Tongue (tissue), 2 donors: ENCODE results near the gene MYMX. TPM values are rescaled to one million over a fixed set of nuclear protein-coding genes. Genes with fewer than 3 reads are reported as not detected.
"Not testable (repeated sequence)": the region's sequence is repeated elsewhere in the genome, so short reads cannot be mapped to it uniquely, and the experiment has no call there.

ENCODE experiments used
- DNase-seq: peaks from one replicate; pipeline ENCODE4 v3.0.0-alpha.2; 2015
- total RNA-seq: library from RNA; depleted of rRNA; stranded (reverse); fragments of >200 nt; gene quantifications from one replicate; pipeline ENCODE4 v1.2.3, GENCODE V29; 2014

The MYMX gene
- total RNA-seq, 1 donor from 2014 or later, result 9.1 TPM

GRCh38 chr6:44219815-44220784 is 3.4 kb downstream of the MYMX start:
- DNase-seq, result no peak

DNA sequence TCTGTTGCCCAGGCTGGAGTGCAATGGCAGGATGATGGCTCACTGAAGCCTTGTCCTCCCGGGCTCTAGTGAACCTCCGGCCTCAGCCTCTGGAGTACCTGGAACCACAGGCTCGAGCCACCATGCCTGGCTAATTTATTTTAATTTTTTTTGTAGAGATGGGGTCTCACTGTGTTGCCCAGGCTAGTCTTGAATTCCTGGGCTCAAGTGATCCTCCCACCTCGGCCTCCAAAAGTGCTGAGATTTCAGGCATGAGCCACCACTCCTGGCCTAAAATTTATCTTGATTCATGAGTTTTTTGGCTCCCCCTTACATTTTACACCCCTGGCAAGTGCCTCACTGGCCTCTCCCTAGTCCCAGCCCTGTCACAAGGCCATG is 4.2 kb downstream of the MYMX start:
- no peak for DNase-seq

GRCh38 chr6:44221291-44221960 is 4.7 kb downstream of the MYMX start:
- DNase-seq, result peak; percentile 97

GRCh38 chr6:44221961-44222335 is 5.2 kb downstream of the MYMX start:
- no peak for DNase-seq

GRCh38 chr6:44222486-44223318 is 6.0 kb downstream of the MYMX start:
- no peak for DNase-seq

GRCh38 chr6:44223319-44224028 is 6.7 kb downstream of the MYMX start, which contains the start of gene SLC29A1:
Gene SLC29A1, plus strand, starts transcription at chr6:44223595. Its CDS starts 3,719 bp downstream, at chr6:44227314.
- peak; percentile 91 for DNase-seq

GRCh38 chr6:44224029-44224964 is 7.6 kb downstream of the MYMX start:
- peak; percentile 54 for DNase-seq

DNA sequence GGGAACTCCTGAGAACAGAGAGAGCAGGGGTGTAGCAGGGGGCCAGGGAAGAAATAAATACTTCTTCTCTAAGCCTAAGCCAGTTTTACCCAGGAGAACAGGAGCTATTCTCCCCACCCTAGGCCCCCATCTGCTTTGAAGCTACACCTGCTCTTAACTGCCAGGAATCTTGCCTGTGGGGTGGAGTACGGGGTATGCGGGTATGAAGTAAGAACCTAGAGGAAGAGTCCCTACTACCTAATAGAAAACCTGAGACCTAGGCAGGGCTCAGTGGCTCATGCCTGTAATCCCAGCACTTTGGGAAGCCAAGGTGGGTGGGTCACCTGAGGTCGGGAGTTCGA is 8.2 kb downstream of the MYMX start:
- DNase-seq, result no peak

DNA sequence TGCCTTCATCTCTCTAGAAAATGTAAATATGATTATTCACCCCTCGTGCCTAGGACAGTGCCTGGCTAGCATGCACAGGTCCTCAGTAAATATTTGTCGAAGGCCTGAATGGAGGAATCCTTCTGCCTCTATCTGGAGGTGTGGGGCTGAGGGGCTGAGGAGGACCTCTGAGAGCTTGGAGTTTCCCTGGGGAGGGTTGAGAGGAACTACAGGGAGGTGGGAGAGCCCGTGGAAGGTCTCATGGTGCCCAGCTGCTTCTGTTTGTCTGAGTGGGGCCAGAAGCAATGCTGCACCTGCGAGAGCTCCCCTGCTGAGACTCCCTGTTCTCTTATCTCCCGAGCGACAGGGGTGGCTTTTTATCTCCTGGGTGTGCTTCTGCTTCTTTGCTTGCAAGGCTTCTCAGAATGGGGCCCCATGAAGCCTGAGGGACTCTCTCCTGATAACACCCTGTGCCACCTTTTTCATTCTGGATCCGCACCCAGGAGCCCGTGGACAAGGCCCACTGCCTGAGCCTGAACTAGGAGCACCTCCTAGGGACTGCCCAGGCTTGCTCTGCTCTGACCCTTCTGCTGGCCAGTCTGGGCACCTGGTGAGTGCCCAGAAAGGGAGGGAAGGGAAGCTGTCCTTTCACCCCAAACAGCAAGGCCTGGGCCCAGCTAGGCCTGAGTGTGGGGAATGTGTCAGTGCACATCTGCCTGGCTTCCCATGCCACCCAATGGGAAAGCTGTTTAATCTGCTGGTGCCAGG is 9.0 kb downstream of the MYMX start:
- DNase-seq, result no peak

DNA sequence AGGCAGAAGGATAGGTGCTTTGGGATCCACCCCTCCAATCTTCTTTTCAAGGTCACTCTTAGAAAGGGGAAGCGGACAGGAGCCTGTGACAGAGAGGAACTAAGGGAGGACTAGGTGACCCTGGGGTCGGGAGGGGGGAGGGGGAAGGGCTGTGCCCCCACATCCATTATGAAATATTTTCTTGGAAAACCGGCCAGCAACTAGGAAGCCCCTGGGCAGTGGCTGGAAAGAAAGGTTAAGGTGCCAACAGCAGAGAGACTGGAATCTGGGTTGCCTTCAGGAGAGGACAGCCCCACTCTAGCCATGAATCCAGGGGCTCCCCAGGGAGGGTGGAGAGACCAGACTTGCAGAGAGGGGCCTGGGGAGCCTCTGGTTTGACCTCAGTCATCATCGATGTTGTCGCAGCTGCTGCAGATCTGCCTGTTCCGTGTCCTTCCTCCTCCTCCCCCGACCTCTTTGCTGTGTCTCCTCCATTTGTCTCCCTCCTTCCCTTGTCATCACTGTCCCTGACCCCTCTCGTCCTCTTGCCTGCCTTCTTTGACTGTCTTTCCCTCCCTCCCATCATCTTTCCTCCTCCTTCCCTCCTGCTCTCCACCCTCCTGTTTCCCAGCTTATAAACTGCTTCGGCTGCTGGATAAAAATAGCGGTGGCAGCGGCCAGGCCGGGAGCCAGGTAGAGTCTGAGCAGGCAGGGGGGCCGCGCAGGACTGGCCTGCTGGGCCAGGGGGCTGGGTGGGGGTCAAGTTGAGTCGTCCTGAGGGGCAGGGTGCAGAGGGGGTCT is 9.8 kb downstream of the MYMX start:
- peak; percentile 51 for DNase-seq

GRCh38 chr6:44227148-44227793 is 10.5 kb downstream of the MYMX start:
- DNase-seq, result peak; percentile 34

- no peak for DNase-seq
These were observed 11.3 kb downstream of the MYMX start for GRCh38 chr6:44228031-44228430.

DNA sequence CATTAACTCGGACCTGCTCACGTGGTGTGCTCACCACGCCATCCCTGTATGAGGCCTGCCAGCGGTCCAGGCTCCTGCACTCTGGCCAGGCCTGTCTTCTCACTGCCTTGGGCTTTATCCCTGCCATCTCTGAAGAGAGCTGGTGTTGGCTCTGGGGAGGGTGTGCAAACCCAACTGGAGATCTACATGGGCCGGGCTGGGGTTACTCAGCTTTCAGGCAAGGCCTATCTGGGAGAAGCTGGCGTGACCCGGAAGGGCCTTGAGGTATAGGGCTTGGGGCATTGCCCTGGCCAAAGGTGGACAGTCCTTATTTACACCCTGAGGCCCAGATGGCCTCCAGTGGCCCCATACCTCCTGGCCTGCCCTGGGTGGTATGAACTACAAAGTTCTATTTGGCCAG is 11.7 kb downstream of the MYMX start:
- no peak for DNase-seq

DNA sequence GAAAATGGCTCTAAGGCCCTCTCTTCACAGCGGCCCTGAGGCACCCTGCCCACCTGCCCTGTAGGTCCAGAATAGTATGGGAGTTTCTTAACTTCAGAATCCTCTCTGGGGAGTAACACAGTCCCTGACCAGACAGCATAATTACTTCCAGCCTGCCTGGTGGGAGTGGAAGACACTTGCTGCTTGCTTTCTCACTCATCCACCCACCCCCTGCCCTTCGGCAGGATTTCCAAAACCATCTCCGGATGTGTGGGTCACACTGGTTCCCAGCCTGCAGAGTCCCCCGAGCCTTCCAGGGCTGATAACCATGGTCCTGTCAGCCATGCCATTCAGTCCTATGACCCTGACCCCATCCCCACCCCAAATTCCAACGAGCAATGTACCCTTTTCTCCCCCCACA is 12.1 kb downstream of the MYMX start:
- DNase-seq, result no peak

DNA sequence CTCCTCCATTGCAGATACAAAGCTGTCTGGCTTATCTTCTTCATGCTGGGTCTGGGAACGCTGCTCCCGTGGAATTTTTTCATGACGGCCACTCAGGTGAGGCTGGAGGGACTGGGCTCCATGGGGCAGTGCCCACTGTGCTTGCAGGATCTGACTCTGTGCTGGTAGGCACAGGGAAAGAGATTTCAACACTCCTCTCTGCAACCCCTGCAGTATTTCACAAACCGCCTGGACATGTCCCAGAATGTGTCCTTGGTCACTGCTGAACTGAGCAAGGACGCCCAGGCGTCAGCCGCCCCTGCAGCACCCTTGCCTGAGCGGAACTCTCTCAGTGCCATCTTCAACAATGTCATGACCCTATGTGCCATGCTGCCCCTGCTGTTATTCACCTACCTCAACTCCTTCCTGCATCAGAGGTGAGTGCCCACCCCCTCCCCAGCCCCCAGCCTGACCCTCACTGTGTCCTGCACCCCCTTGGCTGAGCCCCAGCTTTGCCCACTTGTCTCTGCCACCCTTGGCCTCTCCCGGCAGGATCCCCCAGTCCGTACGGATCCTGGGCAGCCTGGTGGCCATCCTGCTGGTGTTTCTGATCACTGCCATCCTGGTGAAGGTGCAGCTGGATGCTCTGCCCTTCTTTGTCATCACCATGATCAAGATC is 12.8 kb downstream of the MYMX start:
- no peak for DNase-seq

DNA sequence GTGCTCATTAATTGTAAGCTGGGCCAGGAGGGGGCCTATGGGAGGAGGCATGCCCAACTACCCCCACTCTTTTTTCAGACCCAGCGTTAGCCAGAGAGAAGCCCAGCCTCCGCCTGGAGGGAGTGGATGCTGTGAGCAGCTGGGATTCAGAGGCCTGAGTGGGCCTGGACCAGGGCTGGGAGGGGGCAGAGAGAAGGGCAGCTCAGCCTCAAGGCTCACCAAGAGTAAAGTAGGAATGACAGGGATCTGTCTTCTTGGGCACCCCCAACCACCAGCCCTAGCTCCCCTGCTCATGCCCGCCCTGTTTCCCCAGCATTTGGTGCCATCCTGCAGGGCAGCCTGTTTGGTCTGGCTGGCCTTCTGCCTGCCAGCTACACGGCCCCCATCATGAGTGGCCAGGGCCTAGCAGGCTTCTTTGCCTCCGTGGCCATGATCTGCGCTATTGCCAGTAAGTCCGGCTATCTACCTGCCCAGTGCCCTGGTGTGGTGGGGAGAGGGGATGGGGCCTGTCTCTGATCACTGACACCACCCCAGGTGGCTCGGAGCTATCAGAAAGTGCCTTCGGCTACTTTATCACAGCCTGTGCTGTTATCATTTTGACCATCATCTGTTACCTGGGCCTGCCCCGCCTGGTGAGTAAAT is 13.4 kb downstream of the MYMX start:
- no peak for DNase-seq

DNA sequence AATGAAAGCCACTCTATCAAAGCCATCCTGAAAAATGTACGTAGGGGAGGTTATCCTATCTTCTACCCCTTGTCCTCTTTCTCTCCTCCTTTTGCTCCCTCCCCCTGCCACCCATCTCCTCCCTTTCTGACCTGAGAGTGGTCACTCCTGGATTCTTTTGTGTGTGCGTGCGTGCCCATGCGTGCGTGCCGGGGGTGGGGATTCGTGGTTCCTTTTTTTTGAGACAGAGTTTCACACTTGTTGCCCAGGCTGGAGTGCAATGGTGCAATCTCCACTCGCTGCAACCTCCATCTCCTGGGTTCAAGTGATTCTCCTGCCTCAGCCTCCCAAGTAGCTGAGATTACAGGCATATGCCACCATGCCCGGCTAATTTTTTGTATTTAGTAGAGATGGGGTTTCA is 14.7 kb downstream of the MYMX start:
- not testable (repeated sequence) for DNase-seq
